GM19397 (cell line): Measurements from ENCODE around the gene DNM2.

Experiments
- ATAC-seq: cut with Tn5 transposase; IDR thresholded peaks from one replicate; pipeline ENCODE4 v1.9.1; 2021; ENCODE audit warnings: mild to moderate bottlenecking, moderate library complexity; ENCODE audit not compliant: unreplicated experiment

DNM2 gene

DNA sequence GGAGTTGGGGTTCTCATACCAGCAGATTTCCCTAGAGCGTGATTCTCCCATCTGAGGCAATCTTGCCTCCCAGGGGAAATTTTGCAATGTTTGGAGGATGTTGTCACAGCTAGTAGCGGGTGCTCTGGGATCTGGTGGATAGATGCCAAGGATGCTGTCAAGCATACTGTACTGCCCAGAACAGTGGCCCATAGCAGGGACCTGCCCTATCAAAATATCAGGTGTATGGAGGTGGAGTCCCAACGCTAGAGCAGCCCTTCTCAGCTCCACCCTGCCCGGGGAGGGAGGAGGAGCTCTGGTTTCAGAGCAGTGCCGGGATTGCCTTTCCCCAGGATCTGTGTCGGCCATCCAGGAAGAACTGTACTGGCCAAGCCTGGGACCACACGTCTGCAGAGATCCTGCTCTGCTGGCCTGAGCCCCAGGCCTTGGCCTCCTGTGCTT is 27.5 kb upstream of the DNM2 start:
- no peak for ATAC-seq

DNA sequence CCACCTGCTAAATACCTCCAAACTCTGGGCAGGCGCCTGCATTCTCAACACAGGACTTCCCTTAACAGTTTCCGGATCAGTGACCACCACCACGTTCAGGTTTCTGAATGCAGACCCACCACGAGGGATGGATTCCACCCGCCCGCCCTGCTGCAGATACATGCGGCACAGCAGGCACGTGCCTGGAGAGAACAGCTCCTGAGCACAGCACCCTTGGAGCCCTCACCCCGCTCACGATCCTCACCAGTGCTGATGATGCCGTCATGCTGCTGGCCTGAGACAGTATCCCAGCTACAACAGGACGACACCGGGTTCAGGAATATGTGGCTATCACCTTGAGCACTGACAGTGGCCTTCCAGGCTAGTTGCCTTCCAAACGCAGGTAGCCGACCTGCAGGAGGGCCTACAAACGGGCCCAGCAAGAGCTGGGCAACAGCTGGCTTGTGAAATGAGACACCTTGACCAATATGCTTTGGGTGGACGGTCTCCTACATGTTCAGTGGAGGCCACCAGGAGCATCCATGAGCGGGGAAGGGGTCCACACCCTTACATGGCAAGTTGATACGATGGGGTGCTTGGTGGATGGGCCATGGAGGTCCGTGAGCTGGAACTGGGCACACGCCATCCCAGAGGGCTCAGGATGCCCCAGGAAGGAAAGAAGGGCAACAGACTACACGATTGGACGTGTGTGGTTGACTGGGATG is 26.5 kb upstream of the DNM2 start:
- ATAC-seq: no peak

DNA sequence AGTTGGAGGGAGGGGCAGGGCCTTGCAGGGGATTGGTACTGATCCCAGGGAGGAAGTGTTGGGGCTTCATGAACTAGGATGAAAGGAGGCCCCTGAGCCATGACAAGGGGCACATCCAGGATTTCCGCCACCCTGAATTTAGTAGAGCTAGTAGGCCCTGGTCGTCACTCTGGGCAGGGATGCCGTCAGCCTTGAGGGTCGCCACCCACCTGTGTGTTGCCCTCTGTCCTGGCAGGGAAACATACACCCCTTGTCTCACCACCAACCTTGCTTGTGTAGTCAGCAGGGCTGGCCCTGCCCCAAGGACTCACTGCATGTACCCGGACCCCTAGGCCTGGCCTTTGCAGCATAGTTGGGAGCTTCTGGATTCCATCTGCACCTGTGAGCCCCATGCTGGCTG is 26.0 kb upstream of the DNM2 start:
- no peak for ATAC-seq

DNA sequence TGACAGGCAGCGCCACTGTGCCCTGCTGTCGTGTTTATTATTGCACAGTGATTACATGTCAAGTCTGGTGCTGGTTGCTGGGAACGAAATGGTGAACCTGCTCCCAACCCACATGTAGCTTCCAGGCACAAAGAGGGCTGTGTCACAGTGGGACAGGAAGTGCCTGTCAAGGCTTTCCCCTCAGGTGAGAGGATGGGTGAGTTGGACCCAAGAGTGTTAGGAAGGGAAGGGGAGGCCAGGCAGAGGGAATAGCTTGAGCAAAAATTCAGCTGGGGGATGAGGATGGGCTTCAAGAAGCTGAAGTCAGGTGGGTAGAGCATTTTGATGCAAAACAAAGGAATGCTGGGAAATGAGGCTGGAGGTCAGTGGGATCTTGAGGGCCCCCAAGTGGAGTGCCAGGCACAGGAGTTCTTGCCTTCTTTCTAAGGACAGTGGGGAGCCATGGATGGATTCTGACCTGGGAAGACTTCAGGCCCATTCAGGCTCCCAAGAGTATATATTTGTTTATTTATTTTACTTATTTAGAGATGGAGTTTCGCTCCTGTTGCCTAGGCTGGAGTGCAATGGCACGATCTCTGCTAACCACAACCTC is 25.1 kb upstream of the DNM2 start:
- no peak for ATAC-seq

DNA sequence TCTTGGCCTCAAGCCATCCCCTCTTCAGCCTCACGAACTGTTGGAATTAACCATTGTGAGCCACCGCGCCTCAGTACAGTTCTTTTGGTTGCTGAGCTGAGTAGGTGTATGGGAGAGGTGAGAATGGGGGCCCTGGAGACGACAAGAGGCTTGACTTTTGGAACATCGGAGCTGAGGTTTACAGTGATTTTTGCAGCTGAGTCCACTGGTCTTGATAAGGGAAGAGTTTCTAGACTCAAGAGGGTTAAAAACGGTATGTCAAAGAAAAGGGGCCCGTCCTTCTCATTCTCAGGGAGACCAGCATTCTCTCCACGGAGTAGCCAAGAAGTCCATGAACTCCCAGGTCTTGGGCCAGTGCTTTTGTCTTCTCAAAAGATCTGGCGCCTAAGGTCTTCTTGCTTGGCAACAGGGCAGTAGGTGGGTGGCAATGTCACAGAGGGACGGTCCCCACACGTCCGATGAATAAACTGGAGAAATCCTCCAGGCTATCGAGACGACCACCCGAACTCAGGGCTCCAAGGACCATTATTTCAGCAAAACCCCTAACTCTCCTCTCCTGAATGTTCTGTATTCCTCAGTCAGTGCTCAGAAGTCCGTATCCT is 23.1 kb upstream of the DNM2 start:
- ATAC-seq: no peak

DNA sequence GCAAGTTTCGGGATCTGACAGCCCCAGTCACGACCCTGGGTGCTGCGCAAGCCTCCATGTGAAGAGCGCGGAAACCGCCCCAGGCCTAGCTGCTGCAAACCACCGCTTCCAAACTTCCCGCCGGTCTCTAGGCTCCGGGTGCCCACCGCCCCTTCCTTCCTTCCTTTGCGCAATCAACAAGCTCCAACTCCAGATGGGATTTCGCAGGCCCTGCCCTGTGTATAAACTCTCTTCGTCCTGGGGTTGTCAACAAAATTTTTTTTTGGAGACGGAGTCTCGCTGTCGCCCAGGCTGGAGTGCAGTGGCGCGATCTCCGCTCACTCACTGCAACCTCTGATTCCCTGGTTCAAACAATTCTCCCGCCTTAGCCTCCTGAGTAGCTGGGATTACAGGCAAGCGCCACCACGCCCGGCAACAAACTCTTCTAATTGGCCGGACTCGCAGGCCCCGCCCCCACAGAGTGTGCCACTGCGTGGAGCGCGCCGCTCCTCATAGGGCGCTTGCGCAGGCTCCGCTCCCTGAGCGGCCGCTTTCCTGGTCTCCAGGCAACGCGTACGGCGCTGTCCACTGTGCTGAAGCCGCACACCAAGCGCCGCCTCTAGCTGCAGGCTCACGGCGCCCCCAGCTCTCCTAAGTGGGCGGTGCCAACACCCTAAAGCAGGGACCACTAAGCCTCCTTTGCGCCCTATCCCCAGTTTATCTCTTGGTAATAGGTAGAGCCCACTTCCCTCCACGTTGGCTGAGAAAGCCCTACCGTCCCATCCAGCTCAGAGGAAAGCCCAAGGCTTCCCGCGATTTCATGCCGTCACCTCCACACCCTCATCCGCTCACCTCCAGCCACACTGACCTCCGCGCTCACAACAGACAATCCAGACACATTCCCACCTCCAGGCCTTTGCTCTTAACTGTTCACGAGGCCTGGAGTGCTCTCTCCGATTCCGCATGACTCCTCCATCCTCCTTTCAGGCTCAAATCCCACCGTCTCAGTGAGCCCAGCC is 22.2 kb upstream of the DNM2 start:
- peak; percentile 87 for ATAC-seq

DNA sequence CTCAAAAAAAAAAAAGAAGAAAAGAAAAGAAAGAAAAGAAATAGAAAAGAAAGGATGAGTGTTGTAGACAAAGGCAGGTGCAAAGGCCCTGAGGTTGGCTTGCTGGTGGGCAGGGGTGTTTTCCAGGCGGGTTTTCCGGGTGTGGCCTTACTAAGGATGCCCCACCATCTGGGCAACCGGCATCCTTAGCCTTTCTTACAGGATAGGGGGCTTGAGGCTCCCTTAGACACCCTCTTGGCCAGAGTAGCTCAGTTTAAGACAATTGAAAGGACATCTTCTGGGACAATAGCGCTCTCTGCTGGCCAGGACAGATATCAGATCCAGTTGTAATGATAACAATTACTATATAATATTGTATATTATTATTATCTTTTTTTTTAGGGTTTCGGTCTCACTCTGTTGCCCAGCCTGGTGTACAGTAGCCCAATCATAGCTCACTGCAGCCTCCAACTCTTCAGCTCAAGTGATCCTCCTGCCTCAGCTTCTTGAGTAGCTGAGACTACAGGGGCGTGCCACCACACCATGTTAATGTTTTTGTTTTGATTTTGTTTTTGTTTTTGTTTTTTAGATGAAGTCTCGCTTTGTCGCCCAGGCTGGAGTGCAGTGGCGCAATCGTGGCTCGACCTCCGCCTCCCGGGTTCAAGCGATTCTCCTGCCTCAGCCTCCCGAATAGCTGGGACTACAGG is 18.1 kb upstream of the DNM2 start:
- no peak for ATAC-seq

DNA sequence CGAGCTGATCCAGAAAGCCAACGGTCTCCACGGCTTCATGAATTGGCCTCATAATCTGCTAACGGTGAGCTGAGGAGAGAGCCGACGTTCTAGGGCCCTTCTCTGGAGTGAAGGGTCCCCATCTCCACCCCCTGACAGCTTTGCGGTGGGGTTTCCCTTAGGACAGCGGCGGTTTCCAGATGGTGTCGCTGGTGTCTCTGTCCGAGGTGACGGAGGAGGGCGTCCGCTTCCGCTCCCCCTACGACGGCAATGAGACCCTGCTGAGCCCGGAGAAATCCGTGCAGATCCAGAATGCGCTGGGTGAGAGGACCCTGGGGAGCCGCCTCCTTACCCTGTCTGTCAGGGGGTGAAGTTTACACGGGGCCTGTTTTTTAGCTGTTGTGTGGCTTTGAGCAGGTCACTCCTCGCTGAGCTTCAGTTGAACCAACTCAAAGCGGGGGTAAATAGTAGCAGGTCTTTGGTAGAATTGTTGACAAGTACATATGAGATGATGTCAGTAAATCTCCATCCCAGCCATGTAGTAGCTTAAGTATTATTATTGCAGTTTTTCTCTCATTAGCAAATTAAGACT is 15.8 kb upstream of the DNM2 start:
- ATAC-seq: no peak

DNA sequence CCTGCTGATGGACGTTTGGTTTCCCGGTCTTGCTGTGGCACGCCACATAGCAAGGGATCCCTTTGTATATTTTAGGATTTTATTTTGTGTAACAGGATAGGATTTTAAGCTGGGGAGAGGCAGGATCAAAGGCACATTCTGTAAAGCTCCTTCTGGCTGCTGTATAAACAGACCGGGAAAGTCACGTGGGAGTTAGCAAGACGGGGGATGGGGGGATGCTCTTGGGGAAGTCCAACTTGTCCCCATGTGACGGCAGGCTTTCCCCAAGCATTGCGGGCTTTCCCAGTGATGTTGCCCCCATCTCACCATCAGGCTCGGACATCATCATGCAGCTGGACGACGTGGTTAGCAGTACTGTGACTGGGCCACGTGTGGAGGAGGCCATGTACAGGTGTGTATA is 10.9 kb upstream of the DNM2 start:
- ATAC-seq: no peak

DNA sequence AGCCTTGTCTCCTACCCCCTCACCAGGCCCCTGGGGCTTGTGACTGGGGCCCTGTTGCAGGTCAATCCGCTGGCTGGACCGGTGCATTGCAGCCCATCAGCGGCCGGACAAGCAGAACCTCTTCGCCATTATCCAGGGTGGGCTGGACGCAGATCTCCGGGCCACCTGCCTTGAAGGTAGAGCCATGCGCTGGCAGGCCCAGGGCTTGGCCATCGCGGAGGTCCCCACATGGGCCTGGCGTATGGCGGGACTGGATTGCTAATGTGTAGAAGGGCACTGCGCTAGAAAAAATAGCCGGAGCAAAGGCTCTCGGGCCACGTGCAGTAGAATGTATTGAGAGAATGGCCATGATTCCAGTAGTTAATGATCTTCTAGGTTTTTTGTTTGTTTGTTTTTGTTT is 10.4 kb upstream of the DNM2 start:
- no peak for ATAC-seq

DNA sequence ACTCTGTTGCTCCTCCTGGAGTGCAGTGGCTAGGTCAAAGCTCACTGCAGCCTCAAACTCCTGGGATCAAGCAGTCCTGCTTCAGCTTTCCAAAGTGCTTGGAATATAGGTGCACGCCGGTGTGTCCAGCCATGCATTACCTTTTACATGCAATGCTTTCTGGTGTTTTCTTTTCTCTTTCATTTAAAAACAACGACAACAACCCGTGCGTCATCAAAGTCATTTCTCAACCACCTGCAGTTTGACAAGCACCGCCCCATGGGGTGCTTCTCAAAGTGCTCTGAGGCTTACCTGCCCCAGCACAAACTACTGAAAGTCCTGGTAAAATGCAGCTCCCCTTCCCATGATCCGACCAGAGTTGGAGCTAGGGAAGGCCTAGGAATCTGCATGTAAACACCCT is 9.6 kb upstream of the DNM2 start:
- ATAC-seq: no peak

DNA sequence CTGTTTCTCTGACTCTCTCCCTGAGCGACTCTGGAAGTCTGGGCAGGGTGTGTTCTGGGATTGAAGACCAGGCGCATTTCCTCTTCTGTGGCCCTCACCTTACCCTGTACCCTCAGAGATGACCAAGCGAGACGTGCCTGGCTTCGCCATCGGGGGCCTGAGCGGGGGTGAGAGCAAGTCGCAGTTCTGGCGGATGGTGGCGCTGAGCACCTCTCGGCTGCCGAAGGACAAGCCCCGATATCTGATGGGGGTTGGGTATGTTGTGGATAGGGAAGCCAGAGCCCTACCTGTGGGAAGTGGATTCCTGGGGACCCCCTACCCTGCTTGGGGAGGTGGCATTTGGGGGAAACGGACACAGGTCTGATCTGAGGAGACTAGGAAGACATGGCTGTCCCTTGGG is 5.8 kb upstream of the DNM2 start:
- ATAC-seq: no peak

DNA sequence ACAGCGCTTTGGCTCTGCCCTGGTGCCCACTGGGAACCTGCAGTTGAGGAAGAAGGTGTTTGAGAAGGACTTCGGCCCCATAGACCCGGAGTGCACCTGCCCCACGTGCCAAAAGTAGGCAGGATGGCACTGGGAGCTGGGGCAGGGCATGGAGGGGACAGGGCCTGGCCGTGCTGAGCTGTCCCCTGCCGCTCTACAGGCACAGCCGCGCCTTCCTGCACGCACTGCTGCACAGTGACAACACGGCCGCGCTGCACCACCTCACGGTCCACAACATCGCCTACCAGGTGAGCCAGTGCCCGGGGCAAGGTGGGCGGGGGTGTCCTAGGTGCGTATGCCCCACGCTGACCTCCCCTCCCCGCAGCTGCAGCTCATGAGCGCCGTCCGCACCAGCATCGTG is 5.1 kb upstream of the DNM2 start:
- ATAC-seq: no peak

DNA sequence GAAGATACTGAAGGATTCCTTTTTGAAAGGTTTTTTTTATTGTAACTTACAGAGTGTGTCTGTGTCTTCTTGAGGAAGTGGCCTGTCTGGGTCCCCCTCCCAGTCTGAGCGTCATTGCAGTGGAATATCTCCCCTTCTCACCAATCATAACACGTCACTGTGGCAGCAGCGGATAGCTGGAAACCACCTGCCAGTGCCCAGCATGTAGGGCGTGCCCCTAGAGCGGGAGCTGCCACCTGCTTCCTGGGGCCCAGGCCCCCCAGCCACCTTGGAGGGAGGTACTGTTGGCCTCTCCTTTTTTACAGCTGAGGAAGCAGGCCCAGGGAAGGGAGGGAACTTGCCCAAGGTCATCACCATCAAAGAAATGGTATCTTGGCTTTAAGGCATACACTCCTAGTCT is 4.6 kb upstream of the DNM2 start:
- no peak for ATAC-seq

DNA sequence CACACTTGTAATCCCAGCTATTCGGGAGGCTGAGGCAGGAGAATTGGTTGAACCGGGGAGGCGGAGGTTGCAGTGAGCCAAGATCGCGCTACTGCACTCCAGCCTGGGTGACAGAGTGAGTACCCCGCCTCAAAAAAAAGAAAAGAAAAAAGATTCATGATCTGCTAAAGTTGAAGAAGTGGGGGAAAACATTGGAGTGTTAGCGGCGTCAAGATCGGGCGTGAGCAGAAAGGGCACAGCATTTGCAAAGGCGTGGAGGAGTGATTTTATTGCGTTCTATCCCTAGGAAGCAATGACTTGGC is 874 bp upstream of the DNM2 start:
- ATAC-seq: no peak

DNA sequence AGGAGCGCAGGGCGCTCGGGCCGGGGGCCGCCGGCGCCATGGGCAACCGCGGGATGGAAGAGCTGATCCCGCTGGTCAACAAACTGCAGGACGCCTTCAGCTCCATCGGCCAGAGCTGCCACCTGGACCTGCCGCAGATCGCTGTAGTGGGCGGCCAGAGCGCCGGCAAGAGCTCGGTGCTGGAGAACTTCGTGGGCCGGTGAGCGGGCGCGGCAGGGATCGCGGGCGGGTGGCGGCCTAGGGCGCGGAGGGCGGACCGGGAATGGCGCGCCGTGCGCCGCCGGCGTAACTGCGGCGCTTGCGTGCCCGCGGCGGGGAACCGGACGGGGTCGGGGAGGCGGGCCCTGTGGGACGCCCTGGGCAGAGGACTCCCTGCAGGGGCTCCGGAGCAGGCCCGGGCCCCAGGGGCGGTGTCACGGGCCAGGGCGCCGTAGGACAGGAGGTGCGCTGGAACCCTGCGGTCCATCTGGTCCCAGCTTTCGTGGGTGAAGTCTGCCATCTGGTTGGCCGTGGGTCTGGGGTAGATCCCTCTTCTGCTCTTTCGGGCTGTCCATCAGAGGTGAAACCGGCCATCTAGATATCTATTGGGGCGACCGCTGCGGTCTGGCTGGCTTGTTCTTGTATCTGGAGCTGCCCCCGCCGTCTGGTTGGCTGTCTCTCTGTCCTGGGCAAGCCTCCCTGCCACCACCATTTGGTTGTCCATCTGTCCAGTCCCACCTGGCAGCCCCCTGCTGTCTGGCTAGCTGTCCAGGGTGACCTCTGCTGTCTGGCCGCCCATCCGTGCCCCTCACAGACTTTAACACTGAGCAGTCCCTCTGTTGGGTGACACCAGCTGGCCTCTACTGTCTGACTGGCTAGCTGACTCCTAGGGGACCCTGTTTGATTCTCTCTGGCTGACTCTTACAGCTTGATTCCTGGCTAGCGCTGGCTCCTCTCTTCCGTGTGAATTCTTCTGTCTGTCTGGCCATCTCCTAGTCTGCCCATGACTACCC is 622 bp downstream of the DNM2 start:
- ATAC-seq: peak; percentile 24

DNA sequence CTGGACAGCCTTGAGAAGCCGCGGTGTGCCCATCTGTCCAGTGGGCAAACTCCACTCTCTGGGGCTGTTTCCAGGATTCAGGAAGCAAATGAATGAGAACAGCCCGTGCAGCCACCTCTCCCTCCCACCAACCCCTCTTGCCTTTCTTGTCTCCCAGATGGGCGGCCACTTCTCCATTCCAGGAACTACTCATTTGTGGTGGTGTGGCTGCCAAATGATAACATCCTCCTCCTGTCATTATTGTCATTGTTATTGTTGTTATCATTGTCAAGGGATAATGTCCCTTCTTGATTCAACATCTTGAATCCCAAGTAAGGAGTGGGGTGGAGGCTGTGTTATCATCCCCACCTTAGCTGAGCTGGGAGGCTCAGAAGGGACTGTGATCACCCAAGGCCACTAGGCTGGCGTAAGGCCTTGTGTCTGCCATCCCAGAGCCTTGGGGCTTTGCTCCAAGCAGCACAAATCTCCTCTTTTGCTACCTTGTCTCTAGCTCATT is 1.6 kb downstream of the DNM2 start:
- ATAC-seq: no peak

DNA sequence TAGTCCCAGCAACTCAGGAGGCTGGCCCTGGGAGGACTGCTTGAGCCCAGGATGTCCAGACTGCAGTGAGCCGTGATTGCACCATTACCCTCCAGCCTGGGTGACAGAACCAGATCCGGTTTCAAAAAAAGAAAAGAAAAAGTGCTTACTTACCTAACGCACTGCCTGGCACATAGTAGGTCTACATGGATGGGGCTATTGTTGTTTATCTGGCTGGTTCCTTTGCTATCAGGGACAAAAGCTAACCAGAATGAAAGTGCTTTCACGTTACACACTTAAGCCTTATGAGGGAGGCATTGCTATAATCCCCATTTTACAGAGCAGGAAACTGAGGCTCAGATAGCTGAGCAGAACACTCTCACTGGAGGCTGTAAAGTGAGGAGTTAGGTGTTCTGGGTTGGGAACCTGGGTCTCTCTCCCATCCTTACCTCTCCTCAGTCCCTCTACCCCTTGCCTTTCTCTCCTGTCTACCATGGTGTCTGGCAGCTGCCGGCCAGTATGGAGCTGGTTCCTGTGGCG is 2.8 kb downstream of the DNM2 start:
- no peak for ATAC-seq

DNA sequence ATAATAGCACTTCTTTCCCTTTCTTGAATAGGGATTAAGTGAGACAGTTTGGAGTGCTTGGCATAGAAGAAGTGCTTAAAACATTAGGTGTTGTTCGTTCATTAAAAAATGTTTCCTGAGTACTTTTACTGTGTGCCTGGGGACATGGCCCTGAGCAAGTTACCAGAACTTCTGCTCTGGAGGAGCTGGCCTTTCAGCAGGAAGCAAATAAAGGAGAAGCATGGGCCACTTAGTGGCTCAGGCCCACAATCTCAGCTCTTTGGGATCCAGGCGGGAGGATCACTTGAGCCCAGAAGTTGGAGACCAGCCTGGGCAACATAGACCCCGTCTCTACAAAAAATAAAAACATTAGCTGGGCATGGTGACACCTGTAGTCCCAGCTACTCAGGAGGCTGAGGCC is 5.7 kb downstream of the DNM2 start:
- no peak for ATAC-seq
